LNCAP (cell line): ENCODE measurements around the gene CLSTN2.

Source experiments
- CTCF ChIP-seq: fragments of 450-650 bp; IDR thresholded peaks from 2 replicates; pipeline ENCODE4 v1.5.1; 2017; ENCODE audit warnings: mild to moderate bottlenecking

Gene CLSTN2

GRCh38 chr3:140359233-140359995 is 424.4 kb downstream of the CLSTN2 start:
- TF ChIP-seq CTCF, result no peak

GRCh38 chr3:140360332-140360731 is 425.3 kb downstream of the CLSTN2 start:
- TF ChIP-seq CTCF, result no peak

GRCh38 chr3:140363801-140364200 is 428.8 kb downstream of the CLSTN2 start:
- no peak for TF ChIP-seq CTCF

- TF ChIP-seq CTCF, result no peak
Observed at GRCh38 chr3:140365872-140366697, 431.1 kb downstream of the CLSTN2 start.

GRCh38 chr3:140368223-140368811 is 433.3 kb downstream of the CLSTN2 start:
- no peak for TF ChIP-seq CTCF

GRCh38 chr3:140370686-140371085 is 435.7 kb downstream of the CLSTN2 start:
- no peak for TF ChIP-seq CTCF

- no peak for TF ChIP-seq CTCF
Observed at GRCh38 chr3:140373234-140373633, 438.2 kb downstream of the CLSTN2 start.
